GM23248 (cell line): ENCODE measurements around the gene TLE5. TPM values are rescaled to one million over a fixed set of nuclear protein-coding genes. Genes with fewer than 3 reads are reported as not detected.

ENCODE experiments used
- DNase-seq: peaks from one replicate; pipeline ENCODE4 v3.0.0-alpha.2; 2015
- H2AFZ ChIP-seq: fragments of 200-600 bp; sonication (generic); 2 replicates; pipeline ENCODE4 v1.6.1; 2016; ENCODE audit warnings: antibody characterized with exemption
- H3F3A ChIP-seq: fragments of 200-600 bp; sonication (generic); 2 replicates; pipeline ENCODE4 v1.6.1; 2016; ENCODE audit warnings: mild to moderate bottlenecking, antibody characterized with exemption, mixed run types; ENCODE audit not compliant: insufficient read depth
- H3K27ac ChIP-seq: fragments of 200-600 bp; sonication (generic); 2 replicates; pipeline ENCODE4 v1.5.1; 2016; ENCODE audit warnings: mild to moderate bottlenecking
- H3K27me3 ChIP-seq: fragments of 200-600 bp; sonication (generic); replicated peaks from 2 replicates; pipeline ENCODE4 v1.6.1; 2016; ENCODE audit warnings: mild to moderate bottlenecking; ENCODE audit not compliant: insufficient read depth
- H3K36me3 ChIP-seq: fragments of 200-600 bp; sonication (generic); 2 replicates; pipeline ENCODE4 v1.6.1; 2016; ENCODE audit warnings: low read depth, mild to moderate bottlenecking
- H3K4me1 ChIP-seq: fragments of 200-600 bp; sonication (generic); 2 replicates; pipeline ENCODE4 v1.6.1; 2016; ENCODE audit warnings: mild to moderate bottlenecking; ENCODE audit not compliant: insufficient read depth
- H3K4me2 ChIP-seq: fragments of 200-600 bp; sonication (generic); one replicate; pipeline ENCODE4 v1.6.1; 2016; ENCODE audit warnings: mild to moderate bottlenecking; ENCODE audit not compliant: unreplicated experiment
- H3K4me3 ChIP-seq: fragments of 200-600 bp; sonication (generic); 2 replicates; pipeline ENCODE4 v1.5.1; 2016; ENCODE audit warnings: mild to moderate bottlenecking
- H3K79me2 ChIP-seq: fragments of 200-600 bp; sonication (generic); 2 replicates; pipeline ENCODE4 v1.6.1; 2016; ENCODE audit warnings: mild to moderate bottlenecking; ENCODE audit not compliant: insufficient read depth
- H3K9ac ChIP-seq: fragments of 200-600 bp; sonication (generic); 2 replicates; pipeline ENCODE4 v1.6.1; 2016; ENCODE audit warnings: mild to moderate bottlenecking
- H3K9me2 ChIP-seq: fragments of 200-600 bp; sonication (generic); 2 replicates; pipeline ENCODE4 v1.6.1; 2016; ENCODE audit warnings: mixed run types, mild to moderate bottlenecking, moderate library complexity; ENCODE audit not compliant: insufficient read depth
- H3K9me3 ChIP-seq: fragments of 200-600 bp; sonication (generic); one replicate; pipeline ENCODE4 v1.6.1; 2017; ENCODE audit warnings: low read depth
- H4K20me1 ChIP-seq: fragments of 200-600 bp; sonication (generic); 2 replicates; pipeline ENCODE4 v1.6.0; 2016; ENCODE audit not compliant: insufficient read depth
- EZH2 ChIP-seq: fragments of 200-600 bp; sonication (generic); IDR thresholded peaks from 2 replicates; pipeline ENCODE4 v1.6.1; 2018; ENCODE audit warnings: antibody characterized with exemption, mild to moderate bottlenecking; ENCODE audit not compliant: insufficient read depth, poor library complexity, severe bottlenecking
- EZH2phosphoT487 ChIP-seq: fragments of 200-600 bp; sonication (generic); IDR thresholded peaks from 2 replicates; pipeline ENCODE4 v1.6.1; 2018; ENCODE audit warnings: antibody characterized with exemption, moderate library complexity, mild to moderate bottlenecking, low read depth; ENCODE audit not compliant: insufficient read depth
- WGBS, 2 experiments: methylation state at CpG; one replicate each; pipeline ENCODE4 v1.1.6; 2015 to 2017; ENCODE audit warnings: low lambda C conversion rate in 2 of 2, low coverage in 1 of 2; ENCODE audit errors: missing lambda C conversion rate in 2 of 2; 5-methylcytosine and 5-hydroxymethylcytosine counted together
- in situ Hi-C: fragments of 300-500 bp; cut with MboI; formaldehyde crosslinking; loops from 2 replicates; pipeline ENCODE4 v1.15.0; 2020
- polyA plus RNA-seq: library from polyadenylated mRNA; unstranded; fragments of >200 nt; fragmentation: Nextera tagmentation; extraction: Ambion mirVana; gene quantifications from 2 replicates; pipeline ENCODE4 v1.2.1, GENCODE V29; 2016
- total RNA-seq: library from RNA; depleted of rRNA; stranded (reverse); fragments of >200 nt; shearing (Covaris generic); gene quantifications from 2 replicates; pipeline ENCODE4 v1.2.3, GENCODE V29; 2014

TLE5 gene
- total and polyA plus RNA-seq, 2 experiments from 2014 or later, result 133 to 337 TPM

- Histone ChIP-seq H3K36me3 (no peaks in the 10 kb centered on the region), H4K20me1 (no peaks in the 10 kb centered on the region), H3K4me3 (peak overlapping the region; percentile 33; the same call in 1 of the 2 replicates), H3K9me2 (no peaks in the 10 kb centered on the region), H2AFZ (peak overlapping the region; percentile 57; the same call in 1 of the 2 replicates), H3K9me3 (no peaks in the 10 kb centered on the region), H3F3A (no peaks in the 10 kb centered on the region), H3K4me2 (no peak overlapping the region), H3K4me1 (no peaks in the 10 kb centered on the region), H3K27ac (no peak overlapping the region), H3K79me2 (no peaks in the 10 kb centered on the region), H3K27me3 (no peaks in the 10 kb centered on the region), H3K9ac (no peak overlapping the region)
- in situ Hi-C loops, result no loop called here
- TF ChIP-seq EZH2 (no peak), EZH2phosphoT487 (no peak)
- peak; percentile 55 for DNase-seq
- 8 to 12% methylated on average over 27 to 41 of the region's 41 CpGs for WGBS, 2 experiments
Observed at GRCh38 chr19:3075605-3076431, 13.5 kb upstream of the TLE5 start.

GRCh38 chr19:3073931-3074595, 11.8 kb upstream of the TLE5 start:
- H3K27ac ChIP-seq, result no peak overlapping the region
- H4K20me1 ChIP-seq, result no peaks in the 10 kb centered on the region
- 59 to 74% methylated on average over 8 of the region's 8 CpGs for WGBS, 2 experiments
- H3K4me3 ChIP-seq, result no peak overlapping the region
- no peaks in the 10 kb centered on the region for H3K4me1 ChIP-seq
- H3K4me2 ChIP-seq, result no peak overlapping the region
- no peak overlapping the region for H2AFZ ChIP-seq
- no peaks in the 10 kb centered on the region for H3K27me3 ChIP-seq
- no peak overlapping the region for H3K9ac ChIP-seq
- in situ Hi-C loops, result no loop called here
- TF ChIP-seq EZH2phosphoT487 (no peak), EZH2 (no peak)
- no peaks in the 10 kb centered on the region for H3K79me2 ChIP-seq
- H3F3A ChIP-seq, result no peaks in the 10 kb centered on the region
- H3K9me2 ChIP-seq, result no peaks in the 10 kb centered on the region
- no peaks in the 10 kb centered on the region for H3K36me3 ChIP-seq
- no peaks in the 10 kb centered on the region for H3K9me3 ChIP-seq
- DNase-seq, result peak; percentile 40

GRCh38 chr19:3073159-3073563, 10.9 kb upstream of the TLE5 start:
- DNase-seq, result peak; percentile 60
- no peaks in the 10 kb centered on the region for H3K4me1 ChIP-seq
- H3K79me2 ChIP-seq, result no peaks in the 10 kb centered on the region
- H2AFZ ChIP-seq, result no peak overlapping the region
- H3K4me3 ChIP-seq, result no peak overlapping the region
- H3K9me2 ChIP-seq, result no peaks in the 10 kb centered on the region
- in situ Hi-C loops, result no loop called here
- H3K27ac ChIP-seq, result no peak overlapping the region
- TF ChIP-seq EZH2phosphoT487 (no peak), EZH2 (no peak)
- H3F3A ChIP-seq, result no peaks in the 10 kb centered on the region
- no peaks in the 10 kb centered on the region for H3K36me3 ChIP-seq
- no peak overlapping the region for H3K9ac ChIP-seq
- no peak overlapping the region for H3K4me2 ChIP-seq
- WGBS, 2 experiments, result 17 to 25% methylated on average over 3 of the region's 3 CpGs
- H3K9me3 ChIP-seq, result no peaks in the 10 kb centered on the region
- no peaks in the 10 kb centered on the region for H4K20me1 ChIP-seq
- H3K27me3 ChIP-seq, result no peaks in the 10 kb centered on the region

- H3K9me3 ChIP-seq, result no peaks in the 10 kb centered on the region
- no peak overlapping the region for H3K4me2 ChIP-seq
- 67 to 71% methylated on average over 4 of the region's 4 CpGs for WGBS, 2 experiments
- H3K4me1 ChIP-seq, result no peaks in the 10 kb centered on the region
- no peaks in the 10 kb centered on the region for H4K20me1 ChIP-seq
- H3K9ac ChIP-seq, result no peak overlapping the region
- H3K36me3 ChIP-seq, result no peaks in the 10 kb centered on the region
- H3K27me3 ChIP-seq, result no peaks in the 10 kb centered on the region
- H2AFZ ChIP-seq, result no peak overlapping the region
- no peak overlapping the region for H3K4me3 ChIP-seq
- in situ Hi-C loops, result no loop called here
- TF ChIP-seq EZH2phosphoT487 (no peak), EZH2 (no peak)
- no peaks in the 10 kb centered on the region for H3K9me2 ChIP-seq
- H3F3A ChIP-seq, result no peaks in the 10 kb centered on the region
- DNase-seq, result no peak
- no peak overlapping the region for H3K27ac ChIP-seq
- H3K79me2 ChIP-seq, result no peaks in the 10 kb centered on the region
Observed at GRCh38 chr19:3071768-3072167, 9.5 kb upstream of the TLE5 start.
